ENCODE measurements around the gene SCARB2. TPM values are rescaled to one million over a fixed set of nuclear protein-coding genes. Genes with fewer than 3 reads are reported as not detected.

Gene SCARB2
- total and polyA plus RNA-seq, 2 of the 4 experiments (the other 2 are of a cell fraction): 69.2 to 102 TPM

DNA sequence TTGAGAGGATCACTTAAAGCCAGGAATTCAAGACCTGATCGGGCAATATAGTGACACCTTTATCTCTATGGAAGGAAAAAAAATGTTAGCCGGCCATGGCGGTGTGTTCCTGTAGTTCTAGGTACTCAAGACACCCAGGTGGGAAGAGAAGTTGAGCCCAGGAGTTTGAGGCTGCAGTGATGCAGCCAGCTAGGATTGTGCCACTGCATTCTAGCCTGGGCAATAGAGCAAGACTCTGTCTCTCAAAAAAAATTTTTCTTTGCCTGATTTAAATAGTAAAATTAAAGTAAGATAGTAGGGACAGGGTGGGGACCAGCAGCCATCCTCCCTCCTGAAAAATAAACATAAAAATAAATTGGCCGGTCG, 21.0 kb upstream of the SCARB2 start:
- TF ChIP-seq FOS (IDR thresholded peaks at IDR 0.05; ENCODE audit: low read depth, low read length) (no peak), RAD21 (IDR thresholded peaks at IDR 0.05; ENCODE audit: low read length) (no peak), MAZ (IDR thresholded peaks at IDR 0.05; ENCODE audit: borderline replicate concordance, low read depth, low read length) (no peak), POLR2A (IDR thresholded peaks at IDR 0.05; ENCODE audit: low read depth, low read length) (no peak), RFX5 (IDR thresholded peaks at IDR 0.05; ENCODE audit: low read depth, low read length) (no peak), CHD1 (IDR thresholded peaks at IDR 0.05; ENCODE audit: low read depth, low read length) (no peak), MAFK (IDR thresholded peaks at IDR 0.05; ENCODE audit: low read depth, low read length) (no peak), BHLHE40 (IDR thresholded peaks at IDR 0.05; ENCODE audit: low read depth, low read length) (no peak), SMC3 (IDR thresholded peaks at IDR 0.05; ENCODE audit: low read depth, low read length) (no peak), RCOR1 (IDR thresholded peaks at IDR 0.05; ENCODE audit: insufficient replicate concordance, low read length) (no peak)
- TF ChIP-seq, protein P1, sequence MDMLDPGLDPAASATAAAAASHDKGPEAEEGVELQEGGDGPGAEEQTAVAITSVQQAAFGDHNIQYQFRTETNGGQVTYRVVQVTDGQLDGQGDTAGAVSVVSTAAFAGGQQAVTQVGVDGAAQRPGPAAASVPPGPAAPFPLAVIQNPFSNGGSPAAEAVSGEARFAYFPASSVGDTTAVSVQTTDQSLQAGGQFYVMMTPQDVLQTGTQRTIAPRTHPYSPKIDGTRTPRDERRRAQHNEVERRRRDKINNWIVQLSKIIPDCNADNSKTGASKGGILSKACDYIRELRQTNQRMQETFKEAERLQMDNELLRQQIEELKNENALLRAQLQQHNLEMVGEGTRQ (IDR thresholded peaks at IDR 0.05; ENCODE audit: low read depth, low read length): no peak
- TF ChIP-seq, protein P2, sequence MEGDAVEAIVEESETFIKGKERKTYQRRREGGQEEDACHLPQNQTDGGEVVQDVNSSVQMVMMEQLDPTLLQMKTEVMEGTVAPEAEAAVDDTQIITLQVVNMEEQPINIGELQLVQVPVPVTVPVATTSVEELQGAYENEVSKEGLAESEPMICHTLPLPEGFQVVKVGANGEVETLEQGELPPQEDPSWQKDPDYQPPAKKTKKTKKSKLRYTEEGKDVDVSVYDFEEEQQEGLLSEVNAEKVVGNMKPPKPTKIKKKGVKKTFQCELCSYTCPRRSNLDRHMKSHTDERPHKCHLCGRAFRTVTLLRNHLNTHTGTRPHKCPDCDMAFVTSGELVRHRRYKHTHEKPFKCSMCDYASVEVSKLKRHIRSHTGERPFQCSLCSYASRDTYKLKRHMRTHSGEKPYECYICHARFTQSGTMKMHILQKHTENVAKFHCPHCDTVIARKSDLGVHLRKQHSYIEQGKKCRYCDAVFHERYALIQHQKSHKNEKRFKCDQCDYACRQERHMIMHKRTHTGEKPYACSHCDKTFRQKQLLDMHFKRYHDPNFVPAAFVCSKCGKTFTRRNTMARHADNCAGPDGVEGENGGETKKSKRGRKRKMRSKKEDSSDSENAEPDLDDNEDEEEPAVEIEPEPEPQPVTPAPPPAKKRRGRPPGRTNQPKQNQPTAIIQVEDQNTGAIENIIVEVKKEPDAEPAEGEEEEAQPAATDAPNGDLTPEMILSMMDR (conservative IDR thresholded peaks at IDR 0.05; ENCODE audit: low read depth, low read length): no peak
- dilution Hi-C loops (cut with HindIII; ENCODE audit: low sequenced_read_pairs, unreplicated experiment) (no loop called here), in situ Hi-C loops (cut with MboI; ENCODE audit: low sequenced_read_pairs) (no loop called here), intact Hi-C loops (cut with micrococcal nuclease) (no loop called here)
- Histone ChIP-seq H4K8ac (ENCODE audit: low read depth in 2 of 2, low read length in 2 of 2) (no peak overlapping the region), H3K4me3 (ENCODE audit: insufficient read depth, low read depth, low read length) (no peak overlapping the region), H3K9me3 (ENCODE audit: control insufficient read depth, insufficient read depth, low read length) (no peaks in the 10 kb centered on the region; the same call in none of the 2 replicates), H3K9ac (ENCODE audit: low read depth, low read length) (no peak overlapping the region), H3K23ac (ENCODE audit: low read depth, low read length) (no peak overlapping the region), H2BK5ac (ENCODE audit: low read depth, low read length, poor library complexity, severe bottlenecking) (no peak overlapping the region), H3K14ac (replicated peaks; ENCODE audit: low read depth, low read length) (no peak overlapping the region), H3K4me2 (ENCODE audit: low read depth, low read length) (no peak overlapping the region), H3K56ac (ENCODE audit: extremely low read depth, insufficient read depth, low read length) (no peak overlapping the region), H2BK15ac (ENCODE audit: low read depth, low read length) (no peak overlapping the region), H2BK20ac (ENCODE audit: low read depth, low read length) (no peak overlapping the region), H4K20me1 (ENCODE audit: insufficient read depth, low read length) (no peaks in the 10 kb centered on the region), H2AK5ac (ENCODE audit: low read depth, low read length) (no peak overlapping the region), H3K9me1 (ENCODE audit: insufficient read depth, low read length) (no peaks in the 10 kb centered on the region), H2AK9ac (replicated peaks; ENCODE audit: low read depth, low read length, poor library complexity) (no peak overlapping the region), H3K4me1 (ENCODE audit: control insufficient read depth, insufficient read depth, low read length) (no peaks in the 10 kb centered on the region), H3K79me1 (ENCODE audit: low read depth in 1 of 2, low read length in 2 of 2) (no peaks in the 10 kb centered on the region), H4K91ac (ENCODE audit: insufficient read depth, low read depth, low read length) (no peak overlapping the region), H2AFZ (replicated peaks; ENCODE audit: low read length, poor library complexity) (no peak overlapping the region), H3K18ac (ENCODE audit: low read depth, low read length) (no peak overlapping the region), H3K27ac (ENCODE audit: insufficient read depth, low read length) (no peak overlapping the region), H3K36me3 (ENCODE audit: control insufficient read depth, insufficient read depth, low read length) (no peaks in the 10 kb centered on the region), H3K4ac (ENCODE audit: low read depth, low read length) (no peak overlapping the region), H4K5ac (ENCODE audit: low read depth, low read length) (no peak overlapping the region), H2BK120ac (ENCODE audit: low read depth, low read length) (no peak overlapping the region), H3K27me3 (ENCODE audit: control insufficient read depth, insufficient read depth, low read length) (peaks cover 4% of the 10 kb centered on the region)
- POLR2A ChIA-PET (ENCODE audit: unreplicated experiment): no interaction called here
- BruUV-seq (replicated peaks): no TSS peak
- CTCF ChIA-PET: no interaction called here
- 100% methylated on average over 3 of the region's 5 CpGs; no CpG with 5 or more reads in 1 of the 2 experiments for WGBS, 2 experiments (ENCODE audit: extremely low coverage in 2 of 2, insufficient read length in 1 of 2)
- DNase-seq: no peak
- no peak for ATAC-seq (ENCODE audit: low read depth)
